ENCODE results near the gene ABCB10. TPM values are rescaled to one million over a fixed set of nuclear protein-coding genes. Genes with fewer than 3 reads are reported as not detected.

ABCB10 gene
- total RNA-seq, 2 experiments from 2014 or later = 30.7 to 32.1 TPM

DNA sequence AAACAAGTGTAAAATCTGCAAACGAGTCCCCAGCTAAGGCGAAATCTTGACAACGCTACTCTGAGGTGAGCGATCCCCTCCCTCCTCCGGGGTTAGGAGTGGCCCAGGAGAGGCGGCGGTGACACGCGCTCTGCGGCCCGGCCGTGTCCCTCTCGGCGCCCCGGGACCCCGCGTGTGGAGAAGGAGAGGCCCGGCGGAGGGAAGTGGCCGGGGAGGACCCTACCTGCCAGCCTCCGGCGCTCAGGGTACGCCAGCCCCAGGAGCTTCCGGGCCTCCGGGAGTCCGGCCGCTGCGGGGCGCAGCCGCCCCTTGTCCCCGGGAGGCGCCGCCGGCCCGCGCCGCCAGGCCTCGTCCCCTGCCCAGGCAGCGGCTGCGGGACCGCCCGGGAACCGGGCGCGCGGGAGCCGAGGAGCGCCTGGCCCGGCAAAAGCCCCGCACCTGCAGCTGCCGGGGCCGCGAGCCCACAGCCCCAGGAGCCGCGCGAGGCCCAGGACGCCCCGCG, 543 bp downstream of the ABCB10 start:
- ChIA-PET POLR2A (interaction anchor here (0.7 to 2.8 kb wide), 5 partner anchors 50 to 191 kb away, joined by 3 to 26 read pairs (median 5); partner anchors contain the start of genes NUP133, TAF5L and URB2), CTCF (interaction anchor here (0.7 to 2.2 kb wide), 15 partner anchors 10 to 300 kb away, joined by 3 to 11 read pairs (median 4); partner anchors contain the start of gene NUP133)
- peaks cover 13% of the 10 kb centered on the region for H3K36me3 Mint-ChIP-seq (ENCODE audit: low read depth)
- peak; percentile 6 for ATAC-seq
- no peaks in the 10 kb centered on the region for H3K9me3 Mint-ChIP-seq
- TF ChIP-seq, protein P1, sequence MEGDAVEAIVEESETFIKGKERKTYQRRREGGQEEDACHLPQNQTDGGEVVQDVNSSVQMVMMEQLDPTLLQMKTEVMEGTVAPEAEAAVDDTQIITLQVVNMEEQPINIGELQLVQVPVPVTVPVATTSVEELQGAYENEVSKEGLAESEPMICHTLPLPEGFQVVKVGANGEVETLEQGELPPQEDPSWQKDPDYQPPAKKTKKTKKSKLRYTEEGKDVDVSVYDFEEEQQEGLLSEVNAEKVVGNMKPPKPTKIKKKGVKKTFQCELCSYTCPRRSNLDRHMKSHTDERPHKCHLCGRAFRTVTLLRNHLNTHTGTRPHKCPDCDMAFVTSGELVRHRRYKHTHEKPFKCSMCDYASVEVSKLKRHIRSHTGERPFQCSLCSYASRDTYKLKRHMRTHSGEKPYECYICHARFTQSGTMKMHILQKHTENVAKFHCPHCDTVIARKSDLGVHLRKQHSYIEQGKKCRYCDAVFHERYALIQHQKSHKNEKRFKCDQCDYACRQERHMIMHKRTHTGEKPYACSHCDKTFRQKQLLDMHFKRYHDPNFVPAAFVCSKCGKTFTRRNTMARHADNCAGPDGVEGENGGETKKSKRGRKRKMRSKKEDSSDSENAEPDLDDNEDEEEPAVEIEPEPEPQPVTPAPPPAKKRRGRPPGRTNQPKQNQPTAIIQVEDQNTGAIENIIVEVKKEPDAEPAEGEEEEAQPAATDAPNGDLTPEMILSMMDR (IDR thresholded peaks at IDR 0.05) = no peak
- peaks cover 30% of the 10 kb centered on the region for H3K4me1 Mint-ChIP-seq (ENCODE audit: low read depth)
- H3K4me3 Mint-ChIP-seq = peak overlapping the region; percentile 90
- peak; percentile 45 for DNase-seq
- no peaks in the 10 kb centered on the region for H3K27me3 Mint-ChIP-seq
- peak overlapping the region; percentile 92 for H3K27ac Mint-ChIP-seq
- intact Hi-C loops (cut with micrococcal nuclease) = loop anchor here (2.0 to 10.0 kb wide), 2 partner anchors 15 to 67 kb away; partner anchors contain the start of genes TAF5L and URB2

DNA sequence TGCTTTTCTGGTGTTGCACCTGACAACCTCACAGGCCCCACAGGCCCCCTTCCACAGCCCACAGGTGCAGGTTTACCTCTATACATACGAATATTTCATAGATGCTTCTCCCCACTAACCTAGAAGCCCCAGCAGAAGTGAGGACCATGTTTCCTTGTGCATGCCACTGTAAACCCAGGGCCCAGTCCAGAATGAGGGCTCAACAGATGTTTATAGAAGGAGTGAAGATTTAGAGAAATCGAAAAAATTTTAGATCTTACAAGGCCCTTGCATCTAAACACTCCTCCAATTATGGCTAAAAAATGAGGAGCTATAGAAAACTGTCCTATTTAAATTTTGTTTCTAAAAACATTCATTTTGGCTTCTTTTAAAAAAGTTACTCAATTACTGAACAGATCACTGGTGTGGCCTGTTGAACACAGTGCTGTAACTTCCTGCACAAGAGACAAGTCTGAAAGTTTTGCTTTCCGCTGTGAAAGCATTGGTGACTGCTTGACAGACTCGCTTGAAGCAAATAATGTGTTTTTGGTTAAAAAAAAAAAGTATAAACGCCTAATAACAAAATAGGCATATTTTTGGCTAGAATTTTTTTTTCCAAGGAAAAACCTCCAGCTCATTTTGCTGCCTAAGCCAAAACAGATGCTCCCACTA, 1.2 kb downstream of the ABCB10 start:
- Mint-ChIP-seq H3K27ac (peak overlapping the region; percentile 92), H3K36me3 (ENCODE audit: low read depth) (peaks cover 13% of the 10 kb centered on the region), H3K9me3 (no peaks in the 10 kb centered on the region), H3K27me3 (no peaks in the 10 kb centered on the region), H3K4me3 (peak overlapping the region; percentile 90), H3K4me1 (ENCODE audit: low read depth) (peaks cover 34% of the 10 kb centered on the region)
- CTCF ChIA-PET = interaction anchor here (0.7 to 2.2 kb wide), 8 partner anchors 9 to 117 kb away, joined by 3 to 11 read pairs (median 4); partner anchors contain the start of gene NUP133
- intact Hi-C loops (cut with micrococcal nuclease) = loop anchor here (2.0 to 10.0 kb wide), 2 partner anchors 15 to 67 kb away; partner anchors contain the start of genes TAF5L and URB2
- DNase-seq (peak; percentile 38), ATAC-seq (no peak)
- POLR2A ChIA-PET = interaction anchor here (0.7 to 2.8 kb wide), 6 partner anchors 49 to 551 kb away, joined by 3 to 26 read pairs (median 3); partner anchors contain the start of genes NUP133, TAF5L and URB2
- TF ChIP-seq, protein P1 (IDR thresholded peaks at IDR 0.05) = no peak

DNA sequence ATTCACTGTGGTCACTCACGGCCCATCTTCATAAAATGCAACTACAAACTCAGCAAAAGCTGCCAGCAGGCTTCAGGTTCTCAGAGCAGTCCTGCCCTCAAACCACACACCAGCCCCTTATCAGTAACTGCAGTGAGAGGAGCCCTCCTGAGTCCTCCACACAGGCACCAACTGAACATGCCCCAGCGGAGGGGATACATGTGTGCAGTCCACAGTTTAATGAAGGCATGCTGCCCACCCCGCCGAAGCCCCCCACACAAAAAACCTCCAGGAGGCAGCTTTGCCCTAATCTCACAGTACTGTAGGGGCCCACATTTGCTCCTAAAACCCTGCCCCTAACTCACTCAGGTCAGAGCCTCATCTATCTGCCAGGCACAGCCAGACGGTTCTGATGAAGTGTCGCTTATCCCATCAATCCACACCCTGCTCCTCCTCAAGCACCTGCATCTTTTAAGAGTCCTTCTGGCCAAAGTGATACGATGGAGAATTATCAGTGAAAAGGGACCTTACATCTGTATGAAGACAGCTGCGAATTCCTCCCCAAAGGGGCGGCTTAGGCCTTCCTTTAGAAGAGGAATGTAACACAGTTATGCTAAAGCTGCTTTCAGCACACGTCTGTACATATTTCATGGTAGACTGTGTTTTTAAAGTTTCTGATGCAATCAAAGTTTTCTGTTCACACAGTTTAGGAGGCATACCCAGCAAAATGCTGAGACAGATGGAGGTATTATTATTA, 3.5 kb downstream of the ABCB10 start:
- CTCF ChIA-PET = interaction anchor here (0.8 to 1.2 kb wide), 3 partner anchors 10 to 71 kb away, joined by 3 read pairs; partner anchors contain the start of genes TAF5L and URB2
- TF ChIP-seq, protein P1 (IDR thresholded peaks at IDR 0.05) = no peak
- intact Hi-C loops (cut with micrococcal nuclease) = loop anchor here (10.0 kb wide), 1 partner anchor 70 kb away; the partner anchor contains the start of genes TAF5L and URB2
- Mint-ChIP-seq H3K27ac (no peak overlapping the region), H3K4me3 (no peak overlapping the region), H3K36me3 (ENCODE audit: low read depth) (peaks cover 13% of the 10 kb centered on the region), H3K9me3 (no peaks in the 10 kb centered on the region), H3K27me3 (no peaks in the 10 kb centered on the region), H3K4me1 (ENCODE audit: low read depth) (peaks cover 36% of the 10 kb centered on the region)
- POLR2A ChIA-PET = no interaction called here
- DNase-seq (no peak), ATAC-seq (no peak)

DNA sequence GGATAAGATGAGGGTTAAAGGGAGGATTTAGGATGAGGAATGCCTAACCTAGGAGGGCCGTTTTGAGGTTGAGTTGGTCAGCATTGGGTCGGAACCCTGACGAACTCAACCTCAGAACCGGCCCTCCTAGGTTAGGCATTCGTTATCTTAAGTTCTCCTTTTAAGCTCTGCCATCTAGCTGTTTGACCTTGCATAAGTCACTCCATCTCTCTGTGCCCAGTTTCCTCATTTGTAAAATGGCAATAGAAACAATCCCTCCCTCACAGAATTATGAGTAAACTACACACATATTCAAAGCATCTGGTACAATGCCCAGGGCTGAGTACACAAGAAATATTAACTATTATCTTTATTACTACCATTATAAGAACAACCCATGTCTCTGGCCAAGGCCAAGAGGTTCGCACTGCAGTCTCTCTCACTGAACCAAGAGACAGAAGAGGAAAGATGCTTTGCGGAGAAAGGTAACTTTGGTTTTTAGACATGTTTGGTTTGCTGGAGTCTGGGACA, 4.8 kb downstream of the ABCB10 start:
- DNase-seq (no peak), ATAC-seq (no peak)
- H3K36me3 Mint-ChIP-seq (ENCODE audit: low read depth) = peaks cover 13% of the 10 kb centered on the region
- H3K27me3 Mint-ChIP-seq = no peaks in the 10 kb centered on the region
- TF ChIP-seq, protein P1 (IDR thresholded peaks at IDR 0.05) = no peak
- ChIA-PET CTCF (no interaction called here), POLR2A (no interaction called here)
- no peak overlapping the region for H3K27ac Mint-ChIP-seq
- peaks cover 30% of the 10 kb centered on the region for H3K4me1 Mint-ChIP-seq (ENCODE audit: low read depth)
- H3K4me3 Mint-ChIP-seq = no peak overlapping the region
- intact Hi-C loops (cut with micrococcal nuclease) = loop anchor here (10.0 kb wide), 1 partner anchor 71 kb away; the partner anchor contains the start of genes TAF5L and URB2
- no peaks in the 10 kb centered on the region for H3K9me3 Mint-ChIP-seq

Data from activated CD8-positive, alpha-beta T cell treated with anti-CD3 and anti-CD28 coated beads for 36 hours (primary cell).